ENCODE data around the gene CCR5.

CCR5 gene

GRCh38 chr3:46408853-46409252 lies 38.1 kb downstream of the CCR5 start:
- DNase-seq (ENCODE audit: low read depth in 2 of 2) = no peak

GRCh38 chr3:46409739-46410489 lies 39.2 kb downstream of the CCR5 start:
- DNase-seq (ENCODE audit: low read depth in 2 of 2) = no peak

GRCh38 chr3:46410669-46411068 lies 39.9 kb downstream of the CCR5 start:
- no peak for DNase-seq (ENCODE audit: low read depth in 2 of 2)

- no peak for DNase-seq (ENCODE audit: low read depth in 2 of 2)
These were observed 40.5 kb downstream of the CCR5 start for GRCh38 chr3:46411271-46411670.

GRCh38 chr3:46412786-46413298 lies 42.1 kb downstream of the CCR5 start:
- DNase-seq (ENCODE audit: low read depth in 2 of 2) = no peak

GRCh38 chr3:46413951-46414350 lies 43.2 kb downstream of the CCR5 start:
- no peak for DNase-seq (ENCODE audit: low read depth in 2 of 2)

- DNase-seq (ENCODE audit: low read depth in 2 of 2) = no peak
These were observed 44.0 kb downstream of the CCR5 start for GRCh38 chr3:46414739-46415138.

GRCh38 chr3:46416125-46416810 lies 45.5 kb downstream of the CCR5 start:
- DNase-seq (ENCODE audit: low read depth in 2 of 2) = no peak

GRCh38 chr3:46416811-46417510 lies 46.2 kb downstream of the CCR5 start:
- DNase-seq (ENCODE audit: low read depth in 2 of 2) = no peak

GRCh38 chr3:46417841-46418611 lies 47.3 kb downstream of the CCR5 start:
- DNase-seq (ENCODE audit: low read depth in 2 of 2) = no peak

GRCh38 chr3:46419816-46420215 lies 49.1 kb downstream of the CCR5 start:
- DNase-seq (ENCODE audit: low read depth in 2 of 2) = no peak

GRCh38 chr3:46420931-46421330 lies 50.2 kb downstream of the CCR5 start:
- no peak for DNase-seq (ENCODE audit: low read depth in 2 of 2)

- DNase-seq (ENCODE audit: low read depth in 2 of 2) = no peak
These were observed 51.9 kb downstream of the CCR5 start for GRCh38 chr3:46422617-46423016.

- no peak for DNase-seq (ENCODE audit: low read depth in 2 of 2)
These were observed 52.8 kb downstream of the CCR5 start for GRCh38 chr3:46423588-46423987.

Measured in activated CD8-positive, alpha-beta memory T cell treated with anti-CD3 and anti-CD28 coated beads for 4 hours (primary cell).